ENCODE results near the gene PDCD1. TPM values are rescaled to one million over a fixed set of nuclear protein-coding genes. Genes with fewer than 3 reads are reported as not detected.
"Not testable (repeated sequence)": the region's sequence is repeated elsewhere in the genome, so short reads cannot be mapped to it uniquely, and the experiment has no call there.

PDCD1 gene
- polyA plus RNA-seq, 10 donors, result 0.08 to 0.70 (median 0.15) TPM; not detected in 2

DNA sequence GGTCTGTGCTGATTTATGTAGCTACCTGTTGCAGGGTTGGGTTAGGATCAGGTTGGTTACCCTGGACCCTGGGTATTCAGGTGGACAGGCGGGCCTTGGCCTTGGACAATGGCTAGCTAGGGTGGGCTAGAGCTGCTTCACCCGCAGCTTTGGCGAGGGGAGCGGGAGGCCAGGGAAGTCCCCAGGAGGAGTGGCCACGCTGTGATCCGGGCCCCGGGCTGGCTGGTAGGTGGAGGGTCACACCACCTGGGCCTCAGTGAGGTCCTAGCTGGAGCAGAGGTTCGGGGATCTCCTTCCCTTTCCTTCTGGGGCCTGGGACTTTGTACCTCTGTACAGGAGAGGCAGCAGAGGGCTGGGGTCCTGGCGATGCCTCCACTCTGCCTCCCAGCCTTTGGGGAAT is 20.6 kb upstream of the PDCD1 start:
- no peak for DNase-seq

DNA sequence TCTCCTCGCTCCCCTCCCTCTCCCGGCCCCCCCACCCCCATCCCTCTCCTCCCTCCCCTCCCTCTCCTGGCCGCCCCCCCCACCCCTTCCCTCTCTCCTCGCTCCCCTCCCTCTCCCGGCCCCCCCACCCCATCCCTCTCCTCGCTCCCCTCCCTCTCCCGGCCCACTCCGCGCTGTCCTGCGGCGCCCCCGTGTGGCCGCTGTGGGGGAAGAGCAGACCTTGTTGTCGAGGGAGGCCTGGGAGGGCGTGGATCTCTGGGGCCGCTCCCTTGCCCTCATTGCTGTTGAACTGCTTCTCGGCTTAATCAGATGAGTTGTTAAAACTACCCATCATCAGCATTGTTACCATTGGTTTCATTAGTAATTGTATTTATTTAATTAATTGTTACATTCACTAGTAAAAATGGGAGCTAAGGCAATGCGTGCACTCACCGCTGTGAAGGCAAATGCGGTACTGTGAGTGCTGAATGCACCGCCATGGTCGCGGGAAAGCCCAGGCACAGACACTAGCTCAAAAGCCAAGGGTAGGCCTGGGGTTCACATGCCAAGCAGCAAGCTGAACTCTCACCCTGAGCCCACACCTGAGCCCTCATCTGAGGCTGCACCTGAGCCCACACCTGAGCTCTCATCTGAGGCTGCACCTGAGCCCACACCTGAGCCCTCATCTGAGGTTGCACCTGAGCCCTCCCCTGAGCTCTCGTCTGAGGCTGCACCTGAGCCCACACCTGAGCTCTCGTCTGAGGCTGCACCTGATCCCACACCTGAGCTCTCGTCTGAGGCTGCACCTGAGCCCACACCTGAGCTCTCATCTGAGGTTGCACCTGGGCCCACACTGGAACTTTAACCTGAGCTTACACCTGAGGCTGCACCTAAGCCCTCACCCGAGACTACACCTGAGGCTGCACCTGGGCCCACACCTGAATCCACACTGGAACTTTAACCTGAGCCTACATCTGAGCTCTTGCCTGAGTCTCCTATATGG is 19.6 kb upstream of the PDCD1 start:
- peak; percentile 66 to 85 (median 80) for DNase-seq

DNA sequence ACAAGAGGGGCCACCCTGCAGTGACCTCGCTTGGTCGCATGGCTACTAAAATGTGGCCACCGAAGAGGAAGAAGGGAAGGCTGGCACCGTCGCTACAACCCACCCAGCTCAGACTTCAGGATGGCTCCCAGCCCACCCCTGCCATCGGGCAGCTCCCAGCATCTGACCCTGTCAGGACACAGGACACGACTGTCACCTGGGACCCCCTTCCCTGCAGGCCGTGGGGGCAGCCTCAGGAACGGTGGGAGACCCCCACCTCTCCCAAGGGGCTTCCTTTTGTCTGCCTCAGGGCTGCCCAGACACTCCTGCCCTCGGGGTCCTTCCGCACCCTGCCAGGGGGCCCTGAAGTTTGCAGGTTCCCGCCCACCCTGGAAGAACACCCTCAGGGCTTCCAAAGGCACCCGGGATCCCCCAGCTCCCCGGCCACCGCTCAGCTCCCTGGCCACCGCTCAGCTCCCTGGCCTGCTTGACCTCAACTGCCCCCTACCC is 18.5 kb upstream of the PDCD1 start:
- DNase-seq, result no peak

DNA sequence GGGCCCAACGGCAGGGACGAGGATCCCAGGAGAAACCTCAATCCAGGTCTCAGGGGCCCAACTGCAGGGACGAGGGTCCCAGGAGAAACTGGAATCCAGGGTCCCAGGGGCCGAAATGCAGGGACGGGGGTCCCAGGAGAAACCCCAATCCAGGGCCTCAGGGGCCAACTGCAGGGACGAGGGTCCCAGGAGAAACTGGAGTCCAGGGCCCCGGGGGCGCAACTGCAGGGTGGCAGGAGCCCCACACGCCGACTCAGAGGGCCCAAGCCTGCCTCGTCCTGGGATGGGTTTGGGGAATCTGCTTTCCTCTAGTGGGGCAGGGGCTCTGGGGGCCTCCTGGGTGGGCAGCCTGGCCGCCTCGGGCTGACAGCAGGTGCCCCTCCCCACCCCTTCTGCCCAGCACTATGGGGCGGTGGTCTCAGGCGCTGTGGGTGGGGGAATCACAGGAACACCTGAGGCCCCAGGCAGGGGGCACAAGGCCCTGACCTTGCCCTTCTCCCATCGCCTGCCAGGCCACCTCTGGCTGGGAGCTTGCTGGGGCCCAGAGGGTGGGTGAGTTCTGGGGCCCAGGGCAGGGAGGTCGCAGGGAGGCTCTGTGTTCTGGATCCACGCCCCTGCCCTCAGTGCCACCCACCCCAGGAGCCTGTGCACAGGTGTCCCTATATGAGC is 18.0 kb upstream of the PDCD1 start:
- DNase-seq, result no peak

DNA sequence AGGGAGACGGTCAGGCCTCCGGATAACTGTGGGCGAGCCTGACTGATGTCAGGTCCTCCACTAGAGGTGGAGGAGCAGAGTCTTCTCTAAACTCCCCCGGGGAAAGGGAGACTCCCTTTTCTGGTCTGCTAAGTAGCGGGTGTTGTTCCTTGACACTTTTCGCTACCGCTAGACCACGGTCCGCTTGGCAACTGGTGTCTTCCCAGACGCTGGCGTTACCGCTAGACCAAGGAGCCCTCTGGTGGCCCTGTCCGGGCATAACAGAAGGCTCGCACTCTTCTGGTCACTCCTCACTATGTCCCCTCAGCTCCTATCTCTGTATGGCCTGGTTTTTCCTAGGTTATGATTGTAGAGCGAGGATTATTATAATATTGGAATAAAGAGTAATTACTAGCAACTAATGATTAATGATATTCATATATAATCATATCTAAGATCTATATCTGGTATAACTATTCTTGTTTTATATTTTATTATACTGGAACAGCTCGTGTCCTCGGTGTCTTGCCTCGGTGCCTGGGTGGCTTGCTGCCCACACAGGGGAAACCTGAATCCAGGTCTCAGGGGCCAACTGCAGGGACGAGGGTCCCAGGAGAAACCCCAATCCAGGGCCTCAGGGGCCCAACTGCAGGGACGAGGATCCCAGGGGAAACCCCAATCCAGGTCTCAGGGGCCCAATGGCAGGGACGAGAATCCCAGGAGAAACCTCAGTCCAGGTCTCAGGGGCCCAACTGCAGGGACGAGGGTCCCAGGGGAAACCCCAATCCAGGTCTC is 17.2 kb upstream of the PDCD1 start:
- not testable (repeated sequence) for DNase-seq

DNA sequence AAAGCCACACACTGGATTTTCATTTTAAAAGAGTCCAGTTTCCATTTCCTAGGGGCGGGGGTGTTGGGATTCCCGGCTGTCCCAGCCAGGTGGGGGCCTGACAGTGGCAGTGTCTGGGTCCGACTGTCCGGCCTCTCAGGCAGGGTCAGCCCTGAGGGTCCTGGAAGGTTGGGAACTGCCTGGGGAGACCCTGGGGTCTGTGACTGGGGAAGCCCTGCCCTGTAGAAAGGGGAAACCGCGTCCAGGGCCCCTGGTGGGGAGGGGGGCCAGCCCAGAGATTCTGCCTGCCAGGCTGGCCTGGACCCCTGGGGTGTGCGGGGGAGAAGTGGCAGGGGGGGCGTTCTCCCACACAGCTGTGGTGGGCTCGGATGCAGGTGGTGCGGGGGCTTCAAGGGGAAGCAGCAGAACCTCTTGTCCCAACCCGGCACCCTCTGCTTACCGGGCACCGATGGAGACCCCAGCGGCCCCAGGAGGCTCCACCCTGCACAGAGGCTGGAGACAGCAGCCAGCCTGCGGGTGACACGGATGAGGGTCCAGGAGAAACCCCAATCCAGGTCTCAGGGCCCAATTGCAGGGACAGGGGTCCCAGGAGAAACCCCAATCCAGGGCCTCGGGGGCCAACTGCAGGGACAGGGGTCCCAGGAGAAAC is 15.7 kb upstream of the PDCD1 start:
- no peak for DNase-seq

DNA sequence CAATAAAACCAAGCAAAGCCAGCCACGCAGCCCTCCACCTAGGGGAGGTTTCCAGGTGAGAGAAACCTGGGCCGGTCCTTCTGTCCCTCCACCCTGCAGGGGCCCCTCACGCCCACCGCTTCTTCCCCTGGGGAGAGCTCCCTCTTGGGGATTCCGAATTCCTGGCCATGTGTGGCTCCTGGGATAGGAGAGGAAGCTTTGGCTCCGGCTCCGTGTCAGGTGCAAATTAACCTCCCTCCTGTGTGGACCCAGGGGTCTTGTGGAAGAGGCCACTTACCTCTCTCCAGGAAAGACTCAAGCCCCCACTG is 15.1 kb upstream of the PDCD1 start:
- no peak for DNase-seq

DNA sequence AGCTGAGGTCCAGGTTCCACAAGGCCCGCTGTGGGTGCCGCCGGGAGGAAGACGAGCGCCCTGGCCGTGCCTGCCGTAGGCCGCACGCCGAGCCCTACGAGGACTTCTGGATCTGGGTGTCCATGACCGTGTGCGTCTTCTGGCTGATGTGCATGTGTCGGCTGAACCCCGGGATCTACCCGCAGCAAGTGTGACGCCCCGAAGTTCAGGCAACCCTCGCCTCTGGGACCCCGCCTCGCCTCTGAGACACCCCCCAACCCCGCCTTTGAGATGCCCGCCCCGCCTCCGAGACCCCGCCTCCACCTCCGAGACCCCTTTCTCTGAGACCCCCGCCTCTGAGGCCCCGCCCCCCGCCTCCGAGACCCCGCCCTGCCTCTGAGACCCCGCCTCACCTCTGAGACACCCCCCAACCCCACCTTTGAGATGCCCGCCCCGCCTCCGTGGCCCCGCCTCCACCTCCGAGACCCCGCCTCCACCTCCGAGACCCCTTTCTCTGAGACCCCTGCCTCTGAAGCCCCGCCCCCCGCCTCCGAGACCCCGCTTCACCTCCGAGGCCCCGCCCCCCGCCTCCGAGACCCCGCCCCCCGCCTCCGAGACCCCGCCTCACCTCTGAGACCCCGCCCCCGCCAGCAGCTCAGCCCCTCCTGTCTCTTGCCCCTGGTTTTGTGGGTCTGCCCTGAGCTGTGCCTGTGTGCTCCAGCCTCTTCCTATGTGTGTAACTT is 14.5 kb upstream of the PDCD1 start:
- DNase-seq, result no peak

DNA sequence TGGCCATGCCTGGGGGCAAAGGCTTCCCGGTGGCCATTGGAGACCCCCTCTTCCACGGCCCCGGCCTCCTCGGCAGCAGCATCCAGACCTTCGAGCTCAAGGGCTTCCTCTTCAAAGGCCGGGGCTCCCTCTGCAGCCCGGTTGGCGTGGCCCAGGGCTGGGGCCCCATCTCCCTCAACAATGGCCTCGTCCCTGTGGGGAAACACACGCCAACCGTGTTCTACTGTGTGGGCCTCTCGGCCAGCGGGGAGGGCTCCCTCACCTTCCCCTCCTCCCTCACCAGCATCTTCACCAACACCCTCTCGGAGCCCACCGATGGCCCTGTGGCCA is 13.6 kb upstream of the PDCD1 start:
- DNase-seq, result no peak

DNA sequence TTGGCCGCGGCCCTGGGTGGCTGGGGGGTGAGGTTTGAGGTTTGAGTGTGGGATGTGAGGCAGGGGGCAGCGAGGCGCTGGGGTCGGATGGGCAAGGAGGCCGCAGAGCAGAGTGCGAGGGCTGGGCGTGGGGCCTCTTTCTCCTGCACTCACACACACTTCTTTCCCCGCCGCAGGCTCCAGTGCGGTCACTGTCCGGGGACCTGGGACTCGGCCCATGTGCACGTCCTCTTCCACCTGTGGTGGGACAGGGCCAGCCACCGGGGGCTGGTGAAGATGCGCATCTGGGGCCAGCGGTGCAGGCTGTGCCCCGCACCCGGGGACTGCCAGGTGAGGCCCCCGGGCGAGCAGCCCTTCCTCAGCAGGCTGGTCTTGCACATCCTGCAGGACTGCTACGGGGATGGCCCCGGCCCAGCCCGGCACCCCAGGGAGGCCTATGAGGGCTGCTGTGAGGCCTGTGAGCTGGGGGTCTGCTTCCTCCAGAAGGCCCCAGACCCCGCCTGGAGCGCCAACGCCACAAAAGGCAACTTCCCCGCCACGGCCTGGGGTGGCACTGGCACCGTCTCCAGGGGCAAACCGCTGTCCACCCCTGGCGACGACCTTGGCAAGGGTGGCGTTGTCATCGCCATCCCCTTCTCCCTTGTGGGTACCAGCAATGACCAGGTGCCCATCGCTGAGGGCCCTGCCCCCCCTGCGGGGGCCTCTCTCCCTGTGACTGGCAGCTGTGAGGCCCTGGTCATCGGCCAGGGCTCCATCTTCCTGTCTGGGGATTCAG is 13.0 kb upstream of the PDCD1 start:
- no peak for DNase-seq

DNA sequence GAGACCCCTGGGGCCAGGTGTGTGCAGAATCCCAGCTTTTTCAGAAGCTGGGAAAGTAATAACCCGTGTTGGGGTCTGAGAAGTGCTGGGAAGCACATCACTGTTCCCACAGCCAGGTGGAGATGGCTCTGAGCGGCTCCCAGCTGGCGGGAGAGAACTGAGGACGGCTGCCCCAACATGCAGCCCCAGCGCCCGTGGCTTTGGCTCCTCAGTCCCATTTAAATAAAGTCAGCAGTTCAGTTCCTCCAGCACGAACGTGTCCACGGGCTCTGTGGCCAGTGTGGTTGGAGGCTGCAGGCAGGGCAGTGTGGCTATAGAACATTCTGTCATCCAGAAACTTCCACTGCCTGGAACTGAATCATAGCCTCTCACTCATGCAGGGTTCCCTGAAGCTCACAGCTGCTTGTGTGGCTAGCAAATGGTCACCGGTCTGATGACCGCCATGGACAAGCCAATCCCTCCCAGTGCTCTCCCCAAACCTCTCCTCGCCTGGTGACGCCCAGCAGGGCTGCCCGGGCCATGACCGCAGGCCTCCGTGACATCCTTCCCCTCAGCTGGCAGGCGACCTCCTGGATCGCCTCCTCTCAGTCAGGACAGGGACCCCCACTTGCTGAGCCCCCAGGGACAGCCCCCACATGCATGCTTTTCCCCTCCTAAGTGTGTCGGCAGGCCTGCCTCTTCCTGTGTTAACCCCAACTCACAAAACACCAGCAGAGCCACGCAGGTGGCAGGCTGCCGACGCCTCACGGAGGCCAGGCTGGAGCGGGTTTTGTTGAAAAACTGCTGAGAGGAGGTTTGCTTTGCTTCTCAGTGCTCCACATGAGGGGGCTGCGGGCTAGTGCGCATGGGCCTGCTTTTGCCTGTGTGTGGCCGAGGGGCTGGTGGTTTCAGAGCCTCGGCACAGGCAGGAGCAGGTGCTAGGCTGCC is 12.2 kb upstream of the PDCD1 start:
- DNase-seq, result no peak

DNA sequence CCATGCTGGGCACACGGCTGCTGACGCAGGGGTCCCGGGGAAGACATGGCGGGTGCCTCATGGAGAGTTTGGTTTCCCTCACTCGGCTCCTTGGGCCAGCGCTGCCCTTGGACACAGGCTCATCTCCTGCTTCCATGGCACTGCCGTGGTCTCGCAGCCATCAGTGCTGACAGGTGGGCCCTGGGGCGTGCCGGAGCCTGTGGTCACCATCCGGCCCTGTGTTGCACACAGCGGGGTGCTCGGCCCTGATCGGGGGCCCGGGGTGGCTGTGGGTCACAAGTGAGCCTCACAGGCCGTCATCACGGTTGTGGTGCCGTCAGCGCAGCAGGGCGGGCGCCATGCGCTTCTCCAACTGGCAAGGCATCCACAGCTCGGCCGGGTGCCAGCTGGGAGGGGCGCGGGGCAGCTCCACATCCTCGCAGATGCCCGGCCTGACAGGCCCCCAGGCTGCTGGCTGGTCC is 11.4 kb upstream of the PDCD1 start:
- DNase-seq, result no peak

DNA sequence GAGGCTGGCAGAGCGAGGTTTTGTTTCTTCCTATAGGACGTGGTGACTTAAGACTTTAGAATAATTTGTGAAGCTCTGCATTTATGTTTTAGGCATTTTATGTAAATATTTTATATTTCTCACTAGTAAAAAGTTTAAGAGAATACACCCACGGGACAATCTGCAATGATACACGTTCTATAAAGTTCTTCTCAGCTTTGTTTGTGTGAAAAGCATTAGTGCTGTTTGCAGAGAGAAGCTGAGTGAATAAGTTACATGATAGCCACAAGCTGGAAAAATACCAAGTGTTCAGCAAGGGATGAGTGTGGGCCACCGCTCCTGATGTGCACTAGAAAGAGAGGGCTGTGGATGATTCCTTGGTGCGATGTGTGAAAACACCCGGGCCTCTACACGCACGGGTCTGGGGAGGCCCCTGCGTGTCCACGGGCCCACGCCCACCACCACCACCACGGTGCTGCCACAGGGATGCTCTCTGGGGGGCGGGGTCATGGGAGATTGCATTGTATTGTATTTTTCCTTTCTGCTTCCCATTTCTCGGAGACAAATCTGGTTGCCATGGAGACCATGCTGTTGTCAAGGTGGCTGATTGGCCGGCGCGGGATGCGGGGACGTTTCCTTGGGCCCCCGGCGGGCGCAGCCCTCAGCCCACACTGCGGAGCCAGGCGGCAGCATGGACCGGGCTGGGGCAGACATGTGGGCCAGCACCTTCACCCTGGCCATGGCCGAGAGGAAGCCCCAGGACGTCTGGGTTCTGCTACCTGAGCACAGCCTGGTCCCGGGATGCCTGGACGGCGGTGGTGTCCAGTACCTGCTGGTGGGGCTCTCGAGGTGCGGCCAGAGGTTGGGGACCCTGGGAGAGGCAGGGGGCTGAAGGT is 10.6 kb upstream of the PDCD1 start, which contains the start of gene RTP5:
RTP5 (plus strand) TSS at position 643 of the 875 bp plus-strand sequence; CDS start at position 671, 28 bp downstream.
- no peak for DNase-seq

DNA sequence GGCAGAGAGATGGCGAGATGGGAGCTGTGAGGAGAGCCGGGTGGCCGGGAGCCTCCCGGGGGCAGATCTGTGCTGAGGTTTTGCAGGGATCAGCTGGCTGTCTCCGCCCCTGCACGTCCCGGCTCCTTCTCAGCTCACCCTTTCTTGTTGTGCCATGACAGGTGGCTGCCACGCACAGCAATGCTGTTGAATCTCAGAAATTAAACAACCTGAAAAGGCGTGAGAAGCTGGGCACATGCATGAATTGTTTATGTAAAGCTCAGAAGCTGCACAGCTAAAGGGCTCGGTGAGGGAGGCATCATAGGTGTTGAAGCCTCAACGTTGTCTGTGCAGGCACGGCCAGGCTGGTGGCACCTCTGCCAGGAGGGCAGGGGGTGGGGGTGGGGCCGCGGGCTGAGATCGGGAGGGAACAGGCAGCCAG is 10.0 kb upstream of the PDCD1 start:
- DNase-seq, result no peak

DNA sequence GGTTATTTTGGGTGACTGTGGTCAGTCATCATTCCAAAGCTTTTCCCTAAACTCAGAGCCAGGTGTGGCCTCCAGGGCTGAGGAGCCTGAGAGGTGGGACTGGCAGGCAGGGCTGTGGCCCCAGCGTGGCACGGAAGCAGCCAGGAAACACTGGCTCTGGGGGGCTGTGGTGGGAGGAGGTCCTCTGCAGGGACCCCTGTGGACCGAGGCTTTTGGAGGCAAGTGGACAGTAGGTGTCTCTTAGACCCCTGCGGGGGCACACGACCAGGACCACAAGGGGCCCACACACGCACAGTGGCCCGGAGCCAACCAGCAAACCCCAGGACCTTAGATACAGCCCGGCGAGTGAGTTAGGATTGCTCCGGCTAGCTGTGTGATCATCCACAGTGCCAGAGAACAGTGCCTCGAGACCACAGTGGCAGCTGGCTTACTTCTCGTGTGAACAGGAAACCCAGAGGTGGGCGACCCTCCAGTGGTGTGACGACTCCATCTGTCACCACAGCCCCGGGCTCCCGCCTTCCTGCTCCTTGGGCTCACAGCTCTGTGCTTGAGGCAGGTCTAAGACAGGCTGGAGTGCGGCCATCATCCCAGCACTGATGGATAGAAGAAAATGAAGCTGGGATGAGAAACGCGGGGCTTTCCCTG is 9.2 kb upstream of the PDCD1 start:
- DNase-seq, result no peak

DNA sequence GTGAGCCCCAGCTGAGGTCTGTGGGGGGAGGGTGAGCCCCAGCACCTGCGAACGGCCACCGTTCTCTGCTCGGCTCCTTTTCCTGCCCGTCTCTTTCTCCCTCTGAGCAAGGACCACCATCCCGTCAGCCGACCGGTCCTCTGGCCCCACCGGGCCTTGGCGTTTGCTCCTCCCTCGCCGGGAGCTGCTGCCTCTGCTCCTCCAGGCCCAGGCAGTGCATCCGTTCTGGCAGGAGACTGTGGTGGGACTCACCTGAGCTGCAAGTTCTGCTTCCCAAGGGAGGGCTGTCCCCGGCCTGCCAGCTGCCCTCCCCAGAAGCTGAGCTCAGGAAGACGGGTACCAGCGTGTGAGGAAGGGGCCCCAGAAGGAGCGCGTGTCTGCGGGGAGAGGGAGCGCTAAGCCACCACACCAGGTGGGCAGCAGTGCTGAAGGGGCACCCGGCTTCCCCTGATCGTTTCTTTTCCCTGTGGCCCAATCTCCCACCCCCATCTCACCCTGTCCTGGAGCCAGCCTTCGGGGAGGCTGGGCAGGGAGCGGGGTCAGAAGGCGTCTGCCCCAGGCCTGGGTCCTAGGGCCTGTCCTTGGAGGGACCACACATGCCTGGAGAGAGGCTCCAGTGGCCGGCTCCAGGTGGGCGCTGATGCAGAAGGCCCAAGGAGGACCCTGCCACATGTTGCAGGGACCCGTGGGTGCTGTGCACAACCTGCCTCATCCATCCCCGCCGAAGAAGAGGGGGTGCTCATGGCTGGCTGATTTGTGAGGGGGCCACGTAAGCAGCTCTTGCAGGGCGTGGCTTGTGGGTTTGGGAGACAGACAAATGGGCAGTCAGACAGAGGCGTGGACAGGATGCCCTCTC is 8.3 kb upstream of the PDCD1 start:
- DNase-seq, result no peak

Measured in muscle of back (tissue), 11 donors.